HepG2 (cell line): ENCODE results near the gene SUMO1. TPM values are rescaled to one million over a fixed set of nuclear protein-coding genes. Genes with fewer than 3 reads are reported as not detected.

ENCODE experiments used
- AHR ChIP-seq: IDR thresholded peaks from 2 replicates; pipeline ENCODE4 v1.6.1; 2018; ENCODE audit warnings: missing genetic modification reagents, missing compliant biosample characterization
- CCDC6 ChIP-seq: sonication (generic); formaldehyde crosslinking; IDR thresholded peaks from 2 replicates; pipeline ENCODE4 v1.8.1; 2022; ENCODE audit warnings: mild to moderate bottlenecking, missing genetic modification reagents, moderate library complexity
- CTCF ChIP-seq: sonication (generic); formaldehyde crosslinking; IDR thresholded peaks from 2 replicates; pipeline ENCODE4 v1.5.0; 2020; ENCODE audit warnings: mild to moderate bottlenecking, missing genetic modification reagents, moderate library complexity
- HHEX ChIP-seq: IDR thresholded peaks from 2 replicates; pipeline ENCODE4 v1.6.1; 2016; ENCODE audit warnings: control low read depth
- KIAA2018 ChIP-seq: sonication (generic); formaldehyde crosslinking; IDR thresholded peaks from 2 replicates; pipeline ENCODE4 v1.5.0; 2020; ENCODE audit warnings: mild to moderate bottlenecking, missing genetic modification reagents, borderline replicate concordance
- NBN ChIP-seq: fragments of 450-650 bp; conservative IDR thresholded peaks from 2 replicates; pipeline ENCODE4 v1.6.1; 2017
- NFATC3 ChIP-seq: sonication (generic); formaldehyde crosslinking; IDR thresholded peaks from 2 replicates; pipeline ENCODE4 v1.5.1; 2020; ENCODE audit warnings: mild to moderate bottlenecking, missing genetic modification reagents
- ZC3H4 ChIP-seq: sonication (generic); formaldehyde crosslinking; IDR thresholded peaks from 2 replicates; pipeline ENCODE4 v1.4.0; 2020; ENCODE audit warnings: missing genetic modification reagents, borderline replicate concordance
- ZFX ChIP-seq: sonication (generic); formaldehyde crosslinking; IDR thresholded peaks from 2 replicates; pipeline ENCODE4 v1.4.0; 2020; ENCODE audit warnings: mild to moderate bottlenecking, low read depth, missing genetic modification reagents, moderate library complexity
- ZNF136 ChIP-seq: sonication (generic); formaldehyde crosslinking; IDR thresholded peaks from 2 replicates; pipeline ENCODE4 v1.8.1; 2022; ENCODE audit warnings: low read depth, mild to moderate bottlenecking, moderate library complexity, missing genetic modification reagents
- ZNF20 ChIP-seq: sonication (generic); formaldehyde crosslinking; IDR thresholded peaks from 2 replicates; pipeline ENCODE4 v1.4.0; 2020; ENCODE audit warnings: mild to moderate bottlenecking, moderate library complexity, missing genetic modification reagents
- ZNF414 ChIP-seq: sonication (generic); formaldehyde crosslinking; IDR thresholded peaks from 2 replicates; pipeline ENCODE4 v1.5.0; 2020; ENCODE audit warnings: missing genetic modification reagents
- ZNF652 ChIP-seq: IDR thresholded peaks from 2 replicates; pipeline ENCODE4 v1.6.1; 2016; ENCODE audit warnings: low read depth, borderline replicate concordance
- ZNF800 ChIP-seq: sonication (generic); formaldehyde crosslinking; IDR thresholded peaks from 2 replicates; pipeline ENCODE4 v1.4.0; 2020; ENCODE audit warnings: missing genetic modification reagents
- ZNF839 ChIP-seq: sonication (generic); formaldehyde crosslinking; IDR thresholded peaks from 2 replicates; pipeline ENCODE4 v1.4.0; 2020; ENCODE audit warnings: missing genetic modification reagents, mild to moderate bottlenecking, borderline replicate concordance
- polyA plus RNA-seq, 8 experiments: library from polyadenylated mRNA; depleted of rRNA in 3 of 8; stranded (reverse) in 7 of 8; unstranded in 1 of 8; fragments of >200 nt; fragmentation: Illumina TruSeq in 4 of 8; extraction: Trizol in 4 of 8; gene quantifications; 2 replicates each; pipeline versions ENCODE4 v1.2.1 to v1.2.3, GENCODE V29; 2011 to 2016; ENCODE audit warnings: low read depth in 4 of 8, missing spikeins in 1 of 8, mixed read lengths in 1 of 8; ENCODE audit not compliant: insufficient read depth in 1 of 8
- total RNA-seq, 5 experiments: library from RNA; depleted of rRNA; stranded (reverse); fragments of >200 nt; fragmentation: Illumina TruSeq; extraction: Trizol; gene quantifications; 2 replicates each; pipeline ENCODE4 v1.2.3, GENCODE V29; 2016; ENCODE audit warnings: low read depth in 1 of 5

Gene SUMO1
- total and polyA plus RNA-seq, 2 of the 13 experiments (the other 11 are each of a cell fraction or from before 2014, with no cell fraction given) = 101 to 173 TPM

- peak; percentile 57; the same call in 1 of the 2 replicates for TF ChIP-seq ZNF414 (CRISPR knock-in tag)
- no peak for TF ChIP-seq AHR (CRISPR knock-in tag)
- peak; percentile 59; the same call in 1 of the 2 replicates for TF ChIP-seq ZNF136 (CRISPR knock-in tag)
- peak; percentile 23; the same call in 1 of the 2 replicates for TF ChIP-seq CTCF (CRISPR knock-in tag)
- 0 out of 2 replicates have a peak, but pooled peaks have one; percentile 46 for TF ChIP-seq ZC3H4 (CRISPR knock-in tag)
- no peak for TF ChIP-seq KIAA2018
- TF ChIP-seq ZNF20 = 0 out of 2 replicates have a peak, but pooled peaks have one; percentile 73
- TF ChIP-seq ZNF800 (CRISPR knock-in tag) = no peak
- 0 out of 2 replicates have a peak, but pooled peaks have one; percentile 64 for TF ChIP-seq ZNF839 (CRISPR knock-in tag)
- TF ChIP-seq NFATC3 = peak; percentile 31; the same call in 1 of the 2 replicates
- no peak for TF ChIP-seq HHEX
- TF ChIP-seq NBN = no peak
- no peak for TF ChIP-seq ZNF652
- TF ChIP-seq CCDC6 = peak; percentile 44; the same call in 1 of the 2 replicates
- peak; percentile 88 for TF ChIP-seq ZFX (CRISPR knock-in tag)
Observed at GRCh38 chr2:202238234-202239197, at the start of gene SUMO1 (continued).
